Right lung (tissue), 5 donors: Measurements from ENCODE around the gene PIGS. TPM values are rescaled to one million over a fixed set of nuclear protein-coding genes. Genes with fewer than 3 reads are reported as not detected.
A peak's percentile ranks its signal among the peaks of the same experiment; 100 is the strongest.
"Not testable (repeated sequence)": the region's sequence is repeated elsewhere in the genome, so short reads cannot be mapped to it uniquely, and the experiment has no call there.

Experiments
- DNase-seq, 2 donors: peaks; one replicate each; pipeline ENCODE4 v3.0.0-alpha.2; 2013
- polyA plus RNA-seq, 5 donors: library from polyadenylated mRNA; unstranded; fragments of 120-200 nt; gene quantifications; one replicate each; pipeline versions ENCODE4 v1.2.1 to v1.2.3, GENCODE V29; 2013; ENCODE audit warnings: inconsistent platforms in 1 of 5, low replicate concordance in 1 of 5; ENCODE audit not compliant: insufficient read length in 5 of 5, insufficient read depth in 1 of 5

PIGS gene
- polyA plus RNA-seq, 5 donors: 58.7 to 66.9 (median 62.7) TPM

GRCh38 chr17:28582513-28582912 is 11.2 kb upstream of the PIGS start:
- DNase-seq: no peak

- peak; percentile 70 to 78 for DNase-seq
Measured at GRCh38 chr17:28580959-28581358, 9.6 kb upstream of the PIGS start.

- DNase-seq: no peak
Measured at GRCh38 chr17:28579526-28579925, 8.2 kb upstream of the PIGS start.

GRCh38 chr17:28578246-28579195 is 7.2 kb upstream of the PIGS start:
- no peak for DNase-seq

- DNase-seq: no peak
Measured at GRCh38 chr17:28577466-28577824, 6.1 kb upstream of the PIGS start.

- peak; percentile 90 to 92 for DNase-seq
Measured at GRCh38 chr17:28576758-28577465, 5.6 kb upstream of the PIGS start, which contains the start of gene ALDOC. ALDOC (minus strand) TSS chr17:28576895; CDS start chr17:28575532, 1,363 bp downstream.

- DNase-seq: not testable (repeated sequence)
Measured at GRCh38 chr17:28576016-28576415, 4.7 kb upstream of the PIGS start.

- no peak for DNase-seq
Measured at GRCh38 chr17:28575126-28575795, 3.9 kb upstream of the PIGS start.

GRCh38 chr17:28574526-28574925 is 3.2 kb upstream of the PIGS start:
- no peak for DNase-seq

- no peak for DNase-seq
Measured at GRCh38 chr17:28573966-28574480, 2.7 kb upstream of the PIGS start.

GRCh38 chr17:28573521-28573920 is 2.2 kb upstream of the PIGS start:
- DNase-seq: no peak

- DNase-seq: no peak
Measured at GRCh38 chr17:28573040-28573380, 1.7 kb upstream of the PIGS start.

- DNase-seq: no peak
Measured at GRCh38 chr17:28572259-28573039, 1.1 kb upstream of the PIGS start.

GRCh38 chr17:28570716-28571360 is 486 bp downstream of the PIGS start:
- DNase-seq: no peak

- no peak for DNase-seq
Measured at GRCh38 chr17:28569446-28569845, 1.9 kb downstream of the PIGS start.

- no peak for DNase-seq
Measured at GRCh38 chr17:28567604-28568003, 3.7 kb downstream of the PIGS start.

GRCh38 chr17:28563475-28563874 is 7.8 kb downstream of the PIGS start:
- no peak for DNase-seq

- no peak for DNase-seq
Measured at GRCh38 chr17:28555022-28555421, 16.3 kb downstream of the PIGS start.

GRCh38 chr17:28554565-28554964 is 16.8 kb downstream of the PIGS start:
- DNase-seq: no peak

- DNase-seq: no peak
Measured at GRCh38 chr17:28553000-28553505, 18.3 kb downstream of the PIGS start.
